ENCODE data around the gene ADPRHL1.

GRCh38 chr13:113417008-113417751 is 36.1 kb downstream of the ADPRHL1 start:
- TF ChIP-seq, protein P1, sequence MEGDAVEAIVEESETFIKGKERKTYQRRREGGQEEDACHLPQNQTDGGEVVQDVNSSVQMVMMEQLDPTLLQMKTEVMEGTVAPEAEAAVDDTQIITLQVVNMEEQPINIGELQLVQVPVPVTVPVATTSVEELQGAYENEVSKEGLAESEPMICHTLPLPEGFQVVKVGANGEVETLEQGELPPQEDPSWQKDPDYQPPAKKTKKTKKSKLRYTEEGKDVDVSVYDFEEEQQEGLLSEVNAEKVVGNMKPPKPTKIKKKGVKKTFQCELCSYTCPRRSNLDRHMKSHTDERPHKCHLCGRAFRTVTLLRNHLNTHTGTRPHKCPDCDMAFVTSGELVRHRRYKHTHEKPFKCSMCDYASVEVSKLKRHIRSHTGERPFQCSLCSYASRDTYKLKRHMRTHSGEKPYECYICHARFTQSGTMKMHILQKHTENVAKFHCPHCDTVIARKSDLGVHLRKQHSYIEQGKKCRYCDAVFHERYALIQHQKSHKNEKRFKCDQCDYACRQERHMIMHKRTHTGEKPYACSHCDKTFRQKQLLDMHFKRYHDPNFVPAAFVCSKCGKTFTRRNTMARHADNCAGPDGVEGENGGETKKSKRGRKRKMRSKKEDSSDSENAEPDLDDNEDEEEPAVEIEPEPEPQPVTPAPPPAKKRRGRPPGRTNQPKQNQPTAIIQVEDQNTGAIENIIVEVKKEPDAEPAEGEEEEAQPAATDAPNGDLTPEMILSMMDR (conservative IDR thresholded peaks at IDR 0.05): no peak
- no peak for TF ChIP-seq ZFX (IDR thresholded peaks at IDR 0.05)
